Natural killer cell (primary cell): ENCODE results near the gene XDH. TPM values are rescaled to one million over a fixed set of nuclear protein-coding genes. Genes with fewer than 3 reads are reported as not detected.

Source experiments
- ATAC-seq, 3 donors: fragments of 150-1000 bp in 2 of 3; fragments of 200-7000 bp in 1 of 3; cut with Tn5 transposase; 1 replicate in 1 of 3; 2 replicates in 2 of 3; pipeline ENCODE4 v1.10.0; 2021; ENCODE audit warnings: mild to moderate bottlenecking in 2 of 3, moderate library complexity in 2 of 3
- DNase-seq, 2 donors: peaks; one replicate each; pipeline versions ENCODE4 v3.0.0 to v3.0.0-alpha.2; 2013 to 2021; ENCODE audit warnings: mixed read lengths in 1 of 2
- H3K27ac ChIP-seq: one replicate; pipeline ENCODE4 v1.5.1; 2013; ENCODE audit warnings: mild to moderate bottlenecking, low read length
- H3K27me3 ChIP-seq: one replicate; pipeline ENCODE4 v1.6.1; 2013; ENCODE audit warnings: low read length; ENCODE audit not compliant: control insufficient read depth, insufficient read depth
- H3K36me3 ChIP-seq: one replicate; pipeline ENCODE4 v1.6.1; 2013; ENCODE audit warnings: low read length; ENCODE audit not compliant: control insufficient read depth, insufficient read depth
- H3K4me1 ChIP-seq: one replicate; pipeline ENCODE4 v1.6.1; 2013; ENCODE audit warnings: low read length; ENCODE audit not compliant: control insufficient read depth, insufficient read depth
- H3K4me3 ChIP-seq: one replicate; pipeline ENCODE4 v1.5.1; 2013; ENCODE audit warnings: low read length
- H3K9me3 ChIP-seq: one replicate; pipeline ENCODE4 v1.6.1; 2013; ENCODE audit warnings: low read length; ENCODE audit not compliant: control insufficient read depth, insufficient read depth
- H3K27ac Mint-ChIP-seq, 2 donors: one replicate each; pipeline ENCODE4 v1.8.0; 2022; ENCODE audit warnings: mild to moderate bottlenecking in 2 of 2, mixed read lengths in 2 of 2, moderate library complexity in 1 of 2
- H3K27me3 Mint-ChIP-seq, 2 donors: one replicate each; pipeline ENCODE4 v1.8.0; 2022; ENCODE audit warnings: low read depth in 2 of 2, mixed read lengths in 2 of 2
- H3K36me3 Mint-ChIP-seq: one replicate; pipeline ENCODE4 v1.8.0; 2022; ENCODE audit warnings: mixed read lengths
- H3K4me1 Mint-ChIP-seq, 2 donors: one replicate each; pipeline ENCODE4 v1.8.0; 2022; ENCODE audit warnings: mixed read lengths in 2 of 2
- H3K4me3 Mint-ChIP-seq: one replicate; pipeline ENCODE4 v1.8.0; 2022; ENCODE audit warnings: mild to moderate bottlenecking, moderate library complexity, mixed read lengths
- H3K9me3 Mint-ChIP-seq, 2 donors: one replicate each; pipeline ENCODE4 v1.8.0; 2022; ENCODE audit warnings: mixed read lengths in 2 of 2
- WGBS: methylation state at CpG from one replicate; pipeline ENCODE4 v1.1.7; 2013; ENCODE audit warnings: missing lambda C conversion rate; ENCODE audit not compliant: insufficient coverage; 5-methylcytosine and 5-hydroxymethylcytosine counted together
- intact Hi-C: fragments of 100-400 bp; cut with micrococcal nuclease; formaldehyde crosslinking; loops from one replicate; pipeline ENCODE4 v1.14.2; 2022
- total RNA-seq, 4 donors: library from RNA; stranded (reverse); fragments of 120-200 nt in 1 of 4; gene quantifications; one replicate each; pipeline versions ENCODE4 v1.2.3 to v1.2.4, GENCODE V29; 2013 to 2022
- TF ChIP-seq, protein P1 (sequence below): fragments of 200-600 bp; IDR thresholded peaks from one replicate; pipeline ENCODE4 v1.8.0; 2022; ENCODE audit warnings: antibody characterized with exemption

XDH gene
- total RNA-seq, 3 donors from 2014 or later (not counting 1 experiment from before 2014, with no cell fraction given), result not detected

DNA sequence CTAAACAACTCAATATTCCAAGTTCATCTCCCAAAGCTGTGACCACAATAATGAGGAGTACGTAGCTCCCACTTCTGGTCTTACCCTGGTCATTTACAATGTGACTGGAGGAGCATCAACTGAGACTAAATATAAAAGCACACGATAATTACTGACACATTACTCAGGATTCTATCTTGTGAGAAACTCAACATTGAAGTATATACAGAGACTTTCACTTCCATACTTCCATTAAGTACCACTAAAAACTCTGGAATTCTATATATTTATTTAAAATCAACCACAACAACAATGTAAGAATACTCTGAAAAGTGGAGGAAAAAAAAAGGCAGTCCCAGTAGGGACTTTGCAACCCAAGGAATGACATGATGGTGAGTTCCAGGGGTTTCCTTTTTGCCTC is 61.4 kb downstream of the XDH start:
- ATAC-seq, result no peak
- 77% methylated on average over 1 of the region's 2 CpGs for WGBS
- DNase-seq, result no peak
- peaks cover 5% of the 10 kb centered on the region for H3K36me3 Mint-ChIP-seq
- peaks cover 33 to 68% of the 10 kb centered on the region in 2 donors for H3K27me3 Mint-ChIP-seq
- H3K27ac Mint-ChIP-seq, result no peak overlapping the region
- H3K4me3 Mint-ChIP-seq, result no peak overlapping the region
- Histone ChIP-seq H3K4me3 (no peak overlapping the region), H3K27ac (no peak overlapping the region), H3K36me3 (no peaks in the 10 kb centered on the region), H3K4me1 (no peaks in the 10 kb centered on the region), H3K9me3 (no peaks in the 10 kb centered on the region), H3K27me3 (peaks cover 6% of the 10 kb centered on the region)
- intact Hi-C loops, result no loop called here
- TF ChIP-seq, protein P1, sequence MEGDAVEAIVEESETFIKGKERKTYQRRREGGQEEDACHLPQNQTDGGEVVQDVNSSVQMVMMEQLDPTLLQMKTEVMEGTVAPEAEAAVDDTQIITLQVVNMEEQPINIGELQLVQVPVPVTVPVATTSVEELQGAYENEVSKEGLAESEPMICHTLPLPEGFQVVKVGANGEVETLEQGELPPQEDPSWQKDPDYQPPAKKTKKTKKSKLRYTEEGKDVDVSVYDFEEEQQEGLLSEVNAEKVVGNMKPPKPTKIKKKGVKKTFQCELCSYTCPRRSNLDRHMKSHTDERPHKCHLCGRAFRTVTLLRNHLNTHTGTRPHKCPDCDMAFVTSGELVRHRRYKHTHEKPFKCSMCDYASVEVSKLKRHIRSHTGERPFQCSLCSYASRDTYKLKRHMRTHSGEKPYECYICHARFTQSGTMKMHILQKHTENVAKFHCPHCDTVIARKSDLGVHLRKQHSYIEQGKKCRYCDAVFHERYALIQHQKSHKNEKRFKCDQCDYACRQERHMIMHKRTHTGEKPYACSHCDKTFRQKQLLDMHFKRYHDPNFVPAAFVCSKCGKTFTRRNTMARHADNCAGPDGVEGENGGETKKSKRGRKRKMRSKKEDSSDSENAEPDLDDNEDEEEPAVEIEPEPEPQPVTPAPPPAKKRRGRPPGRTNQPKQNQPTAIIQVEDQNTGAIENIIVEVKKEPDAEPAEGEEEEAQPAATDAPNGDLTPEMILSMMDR, result no peak
- H3K4me1 Mint-ChIP-seq, result no peaks in the 10 kb centered on the region
- H3K9me3 Mint-ChIP-seq, result no peaks in the 10 kb centered on the region

DNA sequence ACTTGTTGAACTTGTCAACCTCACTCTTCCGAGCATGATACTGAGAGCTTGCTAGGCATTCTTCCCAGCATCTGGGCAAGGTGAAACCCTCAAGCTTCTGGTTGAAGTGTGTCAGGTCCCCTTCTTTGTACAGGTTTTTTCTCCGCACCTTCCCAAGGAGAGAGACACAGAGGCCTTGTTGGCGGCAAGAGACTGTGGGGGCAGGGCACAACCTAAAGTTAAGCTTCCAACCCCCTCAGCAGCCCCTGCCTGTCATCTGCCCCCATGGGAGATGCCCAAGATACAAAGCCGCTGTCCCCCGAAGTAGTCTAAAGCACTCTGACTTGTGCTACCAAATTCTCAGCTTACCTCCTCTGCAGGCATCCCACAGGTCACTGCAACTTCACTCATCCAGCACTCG is 64.9 kb downstream of the XDH start:
- Mint-ChIP-seq H3K36me3 (no peaks in the 10 kb centered on the region), H3K9me3 (no peaks in the 10 kb centered on the region), H3K4me3 (no peak overlapping the region), H3K27me3 (peaks cover 24 to 36% of the 10 kb centered on the region in 2 donors), H3K27ac (no peak overlapping the region), H3K4me1 (no peaks in the 10 kb centered on the region)
- TF ChIP-seq, protein P1, result no peak
- no peak overlapping the region for H3K4me3 ChIP-seq
- WGBS, result 93% methylated on average over 6 of the region's 6 CpGs
- H3K27ac ChIP-seq, result no peak overlapping the region
- no peaks in the 10 kb centered on the region for H3K36me3 ChIP-seq
- no peaks in the 10 kb centered on the region for H3K9me3 ChIP-seq
- ATAC-seq, result no peak
- intact Hi-C loops, result no loop called here
- no peaks in the 10 kb centered on the region for H3K4me1 ChIP-seq
- peaks cover 4% of the 10 kb centered on the region for H3K27me3 ChIP-seq
- no peak for DNase-seq

DNA sequence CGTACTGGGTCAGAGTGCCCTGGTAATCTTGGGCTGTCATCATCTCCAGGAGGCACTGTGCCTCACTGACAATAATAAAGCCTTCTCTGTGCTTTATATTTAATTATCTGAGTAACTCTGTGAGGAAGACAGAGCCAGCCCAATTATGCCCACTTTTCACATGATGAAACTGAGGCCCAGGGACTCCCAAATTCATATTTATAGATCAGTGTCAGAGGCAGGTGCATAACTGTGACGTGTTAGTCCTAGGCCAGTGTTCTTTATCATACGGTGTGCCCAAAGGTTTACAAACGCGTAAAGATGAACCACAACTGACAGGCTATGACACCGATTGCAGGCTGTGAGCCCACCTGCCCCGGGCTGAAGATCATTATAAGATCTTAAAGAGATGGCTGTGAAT is 65.4 kb downstream of the XDH start:
- intact Hi-C loops, result no loop called here
- H3K4me1 Mint-ChIP-seq, result no peaks in the 10 kb centered on the region
- H3K9me3 ChIP-seq, result no peaks in the 10 kb centered on the region
- H3K27me3 Mint-ChIP-seq, result peaks cover 19 to 30% of the 10 kb centered on the region in 2 donors
- TF ChIP-seq, protein P1, result no peak
- H3K36me3 Mint-ChIP-seq, result no peaks in the 10 kb centered on the region
- no peak overlapping the region for H3K4me3 Mint-ChIP-seq
- no peaks in the 10 kb centered on the region for H3K9me3 Mint-ChIP-seq
- H3K4me3 ChIP-seq, result no peak overlapping the region
- H3K27ac Mint-ChIP-seq, result no peak overlapping the region
- ATAC-seq (no peak), DNase-seq (no peak)
- H3K27ac ChIP-seq, result no peak overlapping the region
- H3K36me3 ChIP-seq, result no peaks in the 10 kb centered on the region
- H3K27me3 ChIP-seq, result peaks cover 4% of the 10 kb centered on the region
- WGBS, result 94% methylated on average over 7 of the region's 7 CpGs
- H3K4me1 ChIP-seq, result no peaks in the 10 kb centered on the region

DNA sequence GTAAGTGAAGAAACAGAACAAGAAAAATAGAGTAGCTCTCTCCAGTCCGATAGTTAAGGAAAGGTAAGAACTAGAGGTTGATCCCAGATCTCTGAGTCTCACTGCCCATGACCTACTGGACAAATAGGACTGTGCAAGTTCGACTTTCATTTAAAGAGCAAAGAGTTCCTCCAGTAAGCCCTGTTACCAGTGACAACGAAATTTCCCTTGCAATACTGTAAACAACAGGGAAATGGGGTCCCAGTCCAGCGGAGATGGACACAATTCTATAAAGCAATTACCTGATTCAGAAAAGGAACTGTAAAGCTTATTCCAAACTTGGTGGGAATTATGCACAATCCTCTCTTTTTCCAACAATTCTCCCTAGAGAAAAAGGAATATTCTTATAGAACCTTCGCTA is 65.9 kb downstream of the XDH start:
- Histone ChIP-seq H3K36me3 (no peaks in the 10 kb centered on the region), H3K4me3 (no peak overlapping the region), H3K4me1 (no peaks in the 10 kb centered on the region), H3K27ac (no peak overlapping the region), H3K27me3 (peaks cover 4% of the 10 kb centered on the region), H3K9me3 (no peaks in the 10 kb centered on the region)
- H3K36me3 Mint-ChIP-seq, result no peaks in the 10 kb centered on the region
- no peaks in the 10 kb centered on the region for H3K9me3 Mint-ChIP-seq
- DNase-seq, result no peak
- no peak for ATAC-seq
- intact Hi-C loops, result no loop called here
- WGBS, result 74% methylated on average over 5 of the region's 5 CpGs
- H3K27me3 Mint-ChIP-seq, result peaks cover 17 to 25% of the 10 kb centered on the region in 2 donors
- H3K4me3 Mint-ChIP-seq, result no peak overlapping the region
- no peaks in the 10 kb centered on the region for H3K4me1 Mint-ChIP-seq
- TF ChIP-seq, protein P1, result no peak
- H3K27ac Mint-ChIP-seq, result no peak overlapping the region
